PC-9 (cell line): ENCODE measurements around the gene APMAP.

ENCODE experiments used
- EZH2 ChIP-seq: fragments of 200-600 bp; sonication (generic); IDR thresholded peaks from 2 replicates; pipeline ENCODE4 v1.8.0; 2017; ENCODE audit warnings: antibody characterized with exemption, low read depth
- TF ChIP-seq, protein P1 (sequence below): fragments of 200-600 bp; sonication (generic); conservative IDR thresholded peaks from 2 replicates; pipeline ENCODE4 v1.6.1; 2017; ENCODE audit warnings: mixed run types, antibody characterized with exemption, mild to moderate bottlenecking, moderate library complexity

DNA sequence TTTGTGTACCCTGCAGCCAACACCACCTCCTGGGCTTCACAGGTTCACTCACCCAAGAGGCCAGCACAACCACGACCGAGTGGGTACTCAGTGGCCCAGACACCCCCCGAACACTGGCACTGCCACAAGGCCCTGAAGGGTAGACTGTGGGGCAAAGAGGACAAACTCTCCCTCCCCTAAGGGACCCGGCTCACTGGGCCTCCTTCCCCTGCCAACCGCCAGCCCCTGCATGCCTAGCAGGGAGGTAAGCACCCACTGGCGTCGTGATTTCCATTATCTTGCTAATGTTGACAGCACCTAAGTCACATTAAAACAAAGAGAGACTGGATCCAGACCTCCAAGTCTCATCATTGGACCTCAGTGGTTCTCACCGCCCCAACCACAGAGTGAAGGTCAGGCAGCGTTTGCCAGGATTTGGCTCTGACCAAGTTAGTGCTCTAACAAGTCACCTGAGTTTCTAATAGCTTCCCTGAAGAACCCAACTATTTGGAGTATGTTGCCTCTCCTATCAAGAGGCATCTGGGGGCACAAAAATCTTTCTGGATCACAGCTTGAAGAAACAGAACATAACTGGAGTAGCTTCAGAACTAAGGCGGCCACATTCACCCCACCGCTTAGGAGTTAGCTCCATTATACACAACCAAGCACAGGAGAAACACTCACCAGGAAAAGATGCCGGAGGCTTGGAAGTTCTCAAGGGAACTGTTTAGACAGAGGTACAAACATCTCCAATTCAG is 14.0 kb upstream of the APMAP start:
- TF ChIP-seq, protein P1, sequence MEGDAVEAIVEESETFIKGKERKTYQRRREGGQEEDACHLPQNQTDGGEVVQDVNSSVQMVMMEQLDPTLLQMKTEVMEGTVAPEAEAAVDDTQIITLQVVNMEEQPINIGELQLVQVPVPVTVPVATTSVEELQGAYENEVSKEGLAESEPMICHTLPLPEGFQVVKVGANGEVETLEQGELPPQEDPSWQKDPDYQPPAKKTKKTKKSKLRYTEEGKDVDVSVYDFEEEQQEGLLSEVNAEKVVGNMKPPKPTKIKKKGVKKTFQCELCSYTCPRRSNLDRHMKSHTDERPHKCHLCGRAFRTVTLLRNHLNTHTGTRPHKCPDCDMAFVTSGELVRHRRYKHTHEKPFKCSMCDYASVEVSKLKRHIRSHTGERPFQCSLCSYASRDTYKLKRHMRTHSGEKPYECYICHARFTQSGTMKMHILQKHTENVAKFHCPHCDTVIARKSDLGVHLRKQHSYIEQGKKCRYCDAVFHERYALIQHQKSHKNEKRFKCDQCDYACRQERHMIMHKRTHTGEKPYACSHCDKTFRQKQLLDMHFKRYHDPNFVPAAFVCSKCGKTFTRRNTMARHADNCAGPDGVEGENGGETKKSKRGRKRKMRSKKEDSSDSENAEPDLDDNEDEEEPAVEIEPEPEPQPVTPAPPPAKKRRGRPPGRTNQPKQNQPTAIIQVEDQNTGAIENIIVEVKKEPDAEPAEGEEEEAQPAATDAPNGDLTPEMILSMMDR, result no peak
- TF ChIP-seq EZH2, result no peak
